Neural cell (in vitro differentiated cells): Measurements from ENCODE around the gene VEGFB.

Source experiments
- CTCF ChIP-seq: fragments of 450-650 bp; IDR thresholded peaks from 2 replicates; pipeline ENCODE4 v1.5.1; 2014; ENCODE audit warnings: antibody characterized with exemption, mild to moderate bottlenecking, moderate library complexity; ENCODE audit not compliant: poor library complexity, severe bottlenecking
- RAD21 ChIP-seq: fragments of 450-650 bp; conservative IDR thresholded peaks from 2 replicates; pipeline ENCODE4 v1.6.1; 2014; ENCODE audit warnings: antibody characterized with exemption, mild to moderate bottlenecking, moderate library complexity

DNA sequence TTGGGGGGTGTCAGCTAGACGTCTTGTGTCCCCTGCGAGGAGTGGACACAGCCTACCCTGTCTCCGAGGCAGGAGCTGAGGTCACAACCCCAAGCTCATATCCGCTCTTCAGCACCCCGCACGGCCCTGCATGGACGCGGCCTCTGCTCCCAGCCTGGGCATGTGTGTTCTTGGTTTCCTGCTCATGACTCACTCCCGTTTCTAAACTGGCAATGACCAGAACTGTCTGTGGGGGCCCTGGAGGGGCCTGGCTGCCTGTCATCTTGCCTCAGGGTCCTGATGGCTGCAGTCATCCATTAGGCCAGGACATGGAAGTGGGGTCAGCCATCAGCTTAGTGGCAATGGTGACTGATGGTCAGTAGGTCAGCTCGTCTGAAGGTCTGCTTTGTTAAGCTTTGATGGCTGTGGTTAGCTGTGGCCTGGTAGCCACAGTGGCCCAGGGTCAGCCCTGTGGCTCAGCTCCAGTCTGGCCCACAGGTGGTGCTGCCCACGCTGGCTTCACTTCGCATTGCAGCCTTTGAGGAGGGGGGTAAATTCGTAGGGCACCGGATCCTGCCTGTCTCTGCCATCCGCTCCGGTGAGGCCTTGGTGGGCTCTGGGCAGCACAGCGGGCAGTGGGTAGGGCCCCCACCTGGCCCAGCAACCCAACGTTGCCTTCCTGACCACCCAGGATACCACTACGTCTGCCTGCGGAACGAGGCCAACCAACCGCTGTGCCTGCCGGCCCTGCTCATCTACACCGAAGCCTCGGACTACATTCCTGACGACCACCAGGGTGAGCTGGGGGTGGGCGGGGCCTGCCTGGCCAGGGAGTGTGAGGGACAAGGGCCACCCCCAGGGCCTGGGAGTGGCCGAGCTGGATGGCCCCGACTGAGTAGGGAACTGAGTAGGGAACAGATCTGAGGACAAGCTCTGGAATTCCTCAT, 28.9 kb downstream of the VEGFB start:
- no peak for TF ChIP-seq RAD21
- no peak for TF ChIP-seq CTCF
